Duodenal mucosa (tissue), 2 donors: ENCODE data around the gene RSPRY1.
"Not testable (repeated sequence)": the region's sequence is repeated elsewhere in the genome, so short reads cannot be mapped to it uniquely, and the experiment has no call there.

Experiments
- H3K27ac ChIP-seq: one replicate; pipeline ENCODE4 v1.7.0; 2013; ENCODE audit warnings: low read depth, low read length
- H3K27me3 ChIP-seq, 2 donors: one replicate each; pipeline ENCODE4 v1.7.0; 2013; ENCODE audit warnings: low read length in 2 of 2, control low read depth in 1 of 2; ENCODE audit not compliant: insufficient read depth in 2 of 2, control insufficient read depth in 1 of 2
- H3K36me3 ChIP-seq, 2 donors: one replicate each; pipeline ENCODE4 v1.7.0; 2013; ENCODE audit warnings: low read length in 2 of 2, control low read depth in 1 of 2; ENCODE audit not compliant: insufficient read depth in 2 of 2, control insufficient read depth in 1 of 2
- H3K4me1 ChIP-seq, 2 donors: one replicate each; pipeline ENCODE4 v1.7.0; 2013; ENCODE audit warnings: low read length in 2 of 2, control low read depth in 1 of 2; ENCODE audit not compliant: insufficient read depth in 2 of 2, control insufficient read depth in 1 of 2
- H3K4me3 ChIP-seq, 2 donors: one replicate each; pipeline ENCODE4 v1.7.0; 2013; ENCODE audit warnings: low read length in 2 of 2, low read depth in 1 of 2
- H3K9ac ChIP-seq, 2 donors: one replicate each; pipeline ENCODE4 v1.7.0; 2013; ENCODE audit warnings: low read length in 2 of 2, low read depth in 1 of 2
- H3K9me3 ChIP-seq, 2 donors: one replicate each; pipeline ENCODE4 v1.7.0; 2013; ENCODE audit warnings: low read length in 2 of 2, control low read depth in 1 of 2; ENCODE audit not compliant: control insufficient read depth in 1 of 2

RSPRY1 gene

DNA sequence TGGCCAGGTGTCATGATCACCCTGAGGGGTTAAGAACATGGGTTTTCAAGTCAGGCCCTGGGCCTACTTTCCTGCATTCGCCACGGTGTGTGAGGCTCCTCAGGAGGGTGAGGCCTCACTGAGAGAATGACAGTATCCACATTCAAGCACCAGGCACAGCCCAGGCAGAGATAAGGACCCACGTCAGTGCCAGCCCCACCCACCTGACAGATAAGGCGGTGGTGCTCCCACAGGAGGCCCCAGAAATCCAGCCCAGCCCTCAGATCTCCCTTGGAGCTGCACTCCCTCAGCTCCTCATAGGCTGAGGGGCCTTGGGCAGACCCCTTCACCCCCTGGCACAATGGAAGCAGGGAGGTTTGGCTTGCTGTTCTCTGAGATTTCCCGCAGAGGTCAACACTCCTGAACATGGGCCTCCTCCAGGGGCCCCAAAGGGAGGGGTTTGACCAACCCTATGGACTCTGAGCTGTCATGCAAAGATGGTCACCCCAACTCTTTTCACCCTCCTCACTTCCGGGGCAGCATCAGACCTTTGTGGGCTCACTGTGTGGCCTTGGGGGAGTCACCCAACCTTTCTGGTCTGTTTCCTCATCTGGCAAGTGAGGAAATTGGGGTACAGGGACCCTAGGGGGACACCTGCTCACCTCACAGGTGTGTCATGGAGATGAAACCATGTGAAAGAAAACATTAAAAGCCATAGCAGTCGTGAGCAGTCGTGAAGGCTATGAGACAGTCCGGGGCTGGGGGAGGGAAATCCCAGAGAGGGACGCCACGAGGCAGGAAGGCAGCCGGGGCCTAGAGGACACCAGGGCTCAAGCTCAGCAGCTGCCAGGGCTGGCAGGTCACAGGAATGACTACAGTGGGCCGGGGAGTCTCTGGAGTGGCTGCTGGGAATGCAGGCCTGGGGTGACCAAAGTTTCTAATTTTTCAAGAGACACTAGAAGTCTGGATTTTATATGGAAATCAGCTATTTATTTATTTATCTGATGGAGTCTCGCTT is 83.0 kb downstream of the RSPRY1 start:
- Histone ChIP-seq H3K9ac (peak overlapping the region; percentile 27 to 63), H3K9me3 (no peaks in the 10 kb centered on the region), H3K36me3 (no peaks in the 10 kb centered on the region), H3K27ac (peak overlapping the region; percentile 73), H3K4me3 (peak overlapping the region in 1 of 2 donors; percentile 27), H3K4me1 (peaks cover 49% of the 10 kb centered on the region in 2 donors), H3K27me3 (no peaks in the 10 kb centered on the region)

DNA sequence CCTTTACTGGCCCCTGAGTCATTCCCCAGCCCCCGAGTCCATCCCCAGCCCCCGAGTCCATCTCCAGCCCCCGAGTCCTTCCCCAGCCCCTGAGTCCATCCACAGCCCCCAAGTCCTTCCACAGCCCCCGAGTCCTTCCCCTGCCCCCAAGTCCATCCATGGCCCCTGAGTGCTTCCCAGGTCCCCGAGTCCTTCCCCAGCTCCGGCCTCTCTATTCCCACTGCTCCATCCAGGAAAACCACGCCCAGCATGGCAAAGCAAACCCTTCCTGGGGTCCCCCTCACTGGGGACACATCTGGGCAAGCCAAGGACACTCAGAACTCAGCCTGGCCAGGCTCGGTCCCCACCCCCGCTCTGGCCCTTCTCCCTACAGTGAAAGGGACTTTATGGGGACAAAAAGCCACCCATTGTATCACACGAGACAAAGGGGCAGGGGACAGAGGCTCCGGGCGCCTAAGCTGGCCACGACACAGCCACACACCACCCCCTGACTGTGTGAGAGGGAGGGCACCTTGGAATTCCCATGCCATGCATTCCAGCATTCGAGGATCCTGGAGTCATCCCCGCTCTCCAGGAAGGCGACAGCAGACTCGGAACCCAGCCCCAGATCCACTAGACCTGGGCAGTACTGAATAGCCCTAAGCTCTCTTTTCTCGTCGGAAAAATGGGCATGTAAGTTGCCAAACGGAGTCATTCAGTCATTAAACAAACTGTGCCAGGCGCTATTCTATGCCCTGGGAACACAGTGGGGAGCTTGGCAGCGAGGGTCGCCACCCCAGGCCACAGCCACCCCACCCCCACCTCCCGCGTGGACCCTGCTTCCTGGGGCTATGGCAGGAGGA is 84.3 kb downstream of the RSPRY1 start:
- Histone ChIP-seq H3K27me3 (no peaks in the 10 kb centered on the region), H3K4me3 (no peak overlapping the region), H3K27ac (no peak overlapping the region), H3K4me1 (peaks cover 38% of the 10 kb centered on the region in 2 donors), H3K9ac (no peak overlapping the region), H3K9me3 (no peaks in the 10 kb centered on the region), H3K36me3 (no peaks in the 10 kb centered on the region)

DNA sequence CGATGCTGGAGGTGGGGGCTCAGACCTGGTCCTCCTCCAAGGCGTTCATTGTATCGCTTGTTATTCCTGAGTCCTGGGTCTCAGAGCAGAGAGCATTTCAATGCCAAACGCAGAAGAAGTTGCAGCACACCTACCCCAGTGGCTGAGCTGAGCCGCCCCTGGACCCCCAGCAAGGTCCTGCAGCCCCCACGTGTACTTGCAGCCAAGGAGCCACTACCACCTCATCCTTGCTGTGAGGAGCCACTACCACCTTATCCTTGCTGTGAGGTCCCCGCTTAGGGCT is 84.9 kb downstream of the RSPRY1 start:
- peaks cover 33 to 34% of the 10 kb centered on the region in 2 donors for H3K4me1 ChIP-seq
- H3K27ac ChIP-seq, result no peak overlapping the region
- H3K4me3 ChIP-seq, result no peak overlapping the region
- no peaks in the 10 kb centered on the region for H3K36me3 ChIP-seq
- H3K9ac ChIP-seq, result no peak overlapping the region
- no peaks in the 10 kb centered on the region for H3K27me3 ChIP-seq
- H3K9me3 ChIP-seq, result no peaks in the 10 kb centered on the region

DNA sequence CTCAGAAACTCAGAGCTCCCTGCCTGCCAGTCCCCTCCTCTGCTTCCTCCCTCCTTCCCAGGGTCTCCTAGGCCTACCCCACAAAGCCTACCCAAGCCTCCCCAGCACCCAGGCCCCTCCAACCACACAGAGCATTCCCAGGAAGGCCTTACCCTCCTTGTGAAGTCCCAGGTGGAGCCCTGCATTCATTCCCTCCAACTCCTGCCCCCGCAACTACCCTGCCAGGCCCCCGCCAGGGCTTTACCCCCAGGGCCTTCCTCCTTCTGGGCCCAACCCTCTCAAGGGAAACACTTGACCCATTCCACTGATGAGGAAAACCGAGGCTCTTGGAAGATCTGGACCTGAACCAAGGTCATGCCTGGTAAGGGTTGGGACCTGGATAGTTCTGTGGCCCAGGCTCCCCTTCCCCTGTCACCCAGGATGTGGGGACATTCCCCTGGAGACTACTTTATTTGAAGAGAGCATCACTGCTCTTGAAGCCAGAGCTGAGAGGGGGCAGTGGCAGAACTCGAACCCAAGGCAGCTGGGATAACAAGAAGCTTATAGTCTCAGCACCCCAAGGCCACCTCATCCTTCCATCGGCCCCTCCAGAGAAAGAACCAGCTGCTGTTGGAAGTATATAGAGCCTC is 85.9 kb downstream of the RSPRY1 start:
- H3K27ac ChIP-seq, result no peak overlapping the region

DNA sequence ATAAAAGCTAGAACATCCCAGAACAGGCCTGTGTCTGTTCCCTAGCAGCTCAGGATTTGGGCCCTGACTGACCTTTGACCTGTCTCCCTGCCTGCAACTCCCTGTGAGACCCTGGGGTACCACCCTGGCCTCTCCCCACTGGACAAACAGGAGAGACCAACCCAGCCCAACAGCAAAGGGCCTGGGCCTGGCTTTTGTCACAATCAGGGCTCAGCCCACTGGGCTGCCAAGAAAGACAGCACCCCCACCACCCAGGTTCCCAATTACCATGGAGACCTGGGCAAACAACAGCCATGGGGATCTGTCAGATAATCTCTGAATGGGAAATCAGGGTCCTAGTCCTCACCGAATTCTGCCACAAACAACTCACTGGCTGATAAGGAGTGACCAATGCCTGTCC is 87.2 kb downstream of the RSPRY1 start:
- no peaks in the 10 kb centered on the region for H3K27me3 ChIP-seq
- H3K27ac ChIP-seq, result no peak overlapping the region
- no peaks in the 10 kb centered on the region for H3K9me3 ChIP-seq
- no peak overlapping the region for H3K4me3 ChIP-seq
- H3K4me1 ChIP-seq, result peaks cover 19 to 27% of the 10 kb centered on the region in 2 donors
- H3K36me3 ChIP-seq, result no peaks in the 10 kb centered on the region
- no peak overlapping the region for H3K9ac ChIP-seq

More for the DNA sequence above, 85.9 kb downstream of the RSPRY1 start:
- Histone ChIP-seq H3K36me3 (no peaks in the 10 kb centered on the region), H3K4me3 (no peak overlapping the region), H3K9me3 (no peaks in the 10 kb centered on the region), H3K9ac (no peak overlapping the region), H3K27me3 (no peaks in the 10 kb centered on the region), H3K4me1 (peaks cover 26 to 30% of the 10 kb centered on the region in 2 donors)

DNA sequence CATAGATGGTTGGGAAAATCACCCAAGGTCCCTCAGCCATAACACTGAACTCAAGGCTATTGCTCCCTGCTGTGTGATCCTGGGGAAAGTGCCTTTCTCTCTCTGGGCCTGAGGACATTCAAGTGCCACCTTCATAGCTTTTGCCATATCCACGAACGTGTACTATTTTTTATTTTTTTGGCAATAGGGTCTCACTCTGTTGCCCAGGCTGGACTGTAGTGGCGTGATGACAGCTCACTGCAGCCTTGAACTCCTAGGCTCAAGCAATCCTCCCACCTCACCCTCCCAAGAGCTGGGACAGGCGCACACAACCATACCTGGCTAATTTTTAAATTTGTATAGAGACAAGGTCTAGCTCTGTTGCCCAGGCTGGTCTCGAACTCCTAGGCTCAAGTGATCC is 87.7 kb downstream of the RSPRY1 start:
- peaks cover 19 to 26% of the 10 kb centered on the region in 2 donors for H3K4me1 ChIP-seq
- no peak overlapping the region for H3K4me3 ChIP-seq
- H3K9me3 ChIP-seq, result no peaks in the 10 kb centered on the region
- no peak overlapping the region for H3K9ac ChIP-seq
- no peaks in the 10 kb centered on the region for H3K36me3 ChIP-seq
- no peak overlapping the region for H3K27ac ChIP-seq
- no peaks in the 10 kb centered on the region for H3K27me3 ChIP-seq

DNA sequence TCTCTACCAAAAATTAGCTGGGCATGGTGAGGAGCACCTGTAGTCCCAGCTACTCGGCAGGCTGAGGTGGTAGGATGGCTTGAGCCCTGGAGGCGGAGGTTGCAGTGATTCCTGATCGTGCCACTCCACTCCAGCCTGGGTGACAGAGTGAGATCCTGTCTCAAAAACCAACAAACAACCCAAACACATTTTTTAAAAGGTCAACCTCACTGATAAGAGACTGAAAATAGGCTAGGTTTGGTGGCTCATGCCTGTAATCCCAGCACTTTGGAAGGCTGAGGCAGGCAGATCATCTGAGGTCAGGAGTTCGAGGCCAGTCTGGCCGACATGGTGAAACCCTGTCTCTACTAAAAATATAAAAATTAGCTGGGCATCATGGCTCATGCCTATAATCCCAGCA is 89.8 kb downstream of the RSPRY1 start:
- H3K27ac ChIP-seq, H3K27me3 ChIP-seq, H3K36me3 ChIP-seq, H3K9me3 ChIP-seq, H3K4me3 ChIP-seq, H3K9ac ChIP-seq: not testable (repeated sequence)
- peaks cover 20 to 32% of the 10 kb centered on the region in 2 donors for H3K4me1 ChIP-seq

DNA sequence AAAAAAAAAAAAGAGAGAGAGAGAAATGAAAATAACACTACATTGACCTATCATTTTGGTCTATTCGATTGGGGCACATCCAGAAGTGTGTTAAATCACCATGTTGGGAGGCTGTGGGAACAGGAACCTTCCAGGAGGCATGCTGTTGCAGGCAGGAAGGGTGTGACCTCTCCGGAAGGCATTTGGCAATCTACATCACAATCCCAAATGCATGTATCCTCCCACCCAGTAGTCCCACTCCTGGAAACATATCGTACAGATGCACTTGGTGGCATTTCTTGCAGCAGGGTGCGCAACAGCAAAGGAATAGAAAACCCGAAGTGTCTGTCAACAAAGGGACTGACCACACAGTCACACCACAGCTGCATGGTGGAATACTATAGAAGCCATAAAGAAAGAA is 90.5 kb downstream of the RSPRY1 start:
- no peak overlapping the region for H3K9ac ChIP-seq
- no peak overlapping the region for H3K27ac ChIP-seq
- H3K36me3 ChIP-seq, result no peaks in the 10 kb centered on the region
- no peaks in the 10 kb centered on the region for H3K9me3 ChIP-seq
- no peak overlapping the region for H3K4me3 ChIP-seq
- peaks cover 20 to 32% of the 10 kb centered on the region in 2 donors for H3K4me1 ChIP-seq
- no peaks in the 10 kb centered on the region for H3K27me3 ChIP-seq

DNA sequence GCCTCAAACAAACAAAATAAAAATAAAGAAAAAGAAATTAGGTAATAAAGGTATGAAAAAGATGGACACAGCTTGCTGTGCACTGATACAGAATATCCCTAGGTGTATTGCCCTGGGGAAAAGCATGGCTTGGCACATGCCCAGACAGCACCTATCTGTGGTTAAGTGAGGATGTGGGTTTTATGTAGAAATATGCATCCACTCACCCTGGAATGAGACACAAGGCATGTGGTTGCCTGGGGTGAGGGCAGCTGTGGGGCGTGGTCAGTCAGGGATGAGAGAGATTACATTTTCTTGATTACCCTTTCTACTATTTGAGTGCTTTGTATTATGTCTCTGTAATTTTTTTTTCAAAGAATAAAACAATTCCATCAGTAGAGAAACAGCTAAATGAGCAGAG is 91.5 kb downstream of the RSPRY1 start:
- no peaks in the 10 kb centered on the region for H3K9me3 ChIP-seq
- no peak overlapping the region for H3K4me3 ChIP-seq
- no peaks in the 10 kb centered on the region for H3K27me3 ChIP-seq
- H3K27ac ChIP-seq, result no peak overlapping the region
- peaks cover 20 to 33% of the 10 kb centered on the region in 2 donors for H3K4me1 ChIP-seq
- H3K9ac ChIP-seq, result no peak overlapping the region
- no peaks in the 10 kb centered on the region for H3K36me3 ChIP-seq

DNA sequence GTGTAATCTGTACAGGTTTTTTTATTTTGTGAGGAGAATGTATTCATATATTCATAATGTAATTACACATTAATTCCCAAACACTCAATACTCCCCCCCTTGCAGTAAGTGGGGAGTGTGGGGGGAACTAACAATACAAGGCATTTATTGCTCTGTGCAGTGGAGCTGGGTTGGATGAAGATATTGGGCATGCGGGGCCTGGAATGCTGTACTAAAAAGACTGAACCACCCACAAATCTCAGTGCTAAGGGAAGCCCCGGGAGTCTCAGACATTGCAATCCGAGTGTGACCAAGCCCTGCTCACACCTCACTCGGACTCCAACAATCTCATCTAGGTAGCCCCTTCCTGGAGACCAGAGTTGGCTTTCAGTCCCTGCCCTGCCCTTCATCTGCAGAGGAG is 92.4 kb downstream of the RSPRY1 start:
- H3K4me3 ChIP-seq, result no peak overlapping the region
- peaks cover 21 to 32% of the 10 kb centered on the region in 2 donors for H3K4me1 ChIP-seq
- H3K36me3 ChIP-seq, result no peaks in the 10 kb centered on the region
- H3K9ac ChIP-seq, result no peak overlapping the region
- no peaks in the 10 kb centered on the region for H3K9me3 ChIP-seq
- no peak overlapping the region for H3K27ac ChIP-seq
- no peaks in the 10 kb centered on the region for H3K27me3 ChIP-seq
